ENCODE results near the gene SIK1. TPM values are rescaled to one million over a fixed set of nuclear protein-coding genes. Genes with fewer than 3 reads are reported as not detected.
"Not testable (repeated sequence)": the region's sequence is repeated elsewhere in the genome, so short reads cannot be mapped to it uniquely, and the experiment has no call there.

SIK1 gene
- total RNA-seq, 1 donor from 2014 or later: 0.47 TPM

DNA sequence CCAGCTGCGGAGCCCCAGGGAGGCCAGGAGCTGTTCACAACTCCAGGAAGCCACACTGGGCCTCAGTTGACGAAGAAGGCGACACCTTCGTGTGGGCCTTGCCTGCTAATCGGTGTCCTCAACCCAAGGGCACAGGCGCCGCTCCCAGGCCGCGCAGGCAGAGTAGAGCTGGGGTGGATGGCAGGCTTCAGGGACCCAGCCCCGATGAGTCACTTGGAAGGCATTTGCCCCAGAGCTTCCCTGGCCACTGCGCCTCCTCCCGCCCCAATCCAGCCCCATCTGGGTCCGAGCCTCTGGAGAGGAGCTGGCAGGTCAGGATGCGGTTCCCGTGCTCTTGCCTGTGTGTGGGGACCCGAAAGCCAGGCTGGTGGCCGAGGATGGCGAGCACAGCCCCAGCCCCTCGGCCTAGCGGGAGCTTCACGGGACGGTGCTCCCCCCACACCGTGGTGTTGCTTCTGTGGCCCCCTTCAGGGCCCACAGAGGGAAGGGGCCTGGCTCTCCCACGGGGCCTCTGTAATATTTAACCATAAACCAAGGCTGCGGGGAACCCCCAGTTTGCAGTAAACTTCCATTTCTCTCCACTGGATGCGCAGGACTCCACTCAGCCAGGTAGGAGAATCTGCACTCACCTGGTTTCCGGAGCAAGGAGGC lies 30.0 kb downstream of the SIK1 start:
- DNase-seq: not testable (repeated sequence)

DNA sequence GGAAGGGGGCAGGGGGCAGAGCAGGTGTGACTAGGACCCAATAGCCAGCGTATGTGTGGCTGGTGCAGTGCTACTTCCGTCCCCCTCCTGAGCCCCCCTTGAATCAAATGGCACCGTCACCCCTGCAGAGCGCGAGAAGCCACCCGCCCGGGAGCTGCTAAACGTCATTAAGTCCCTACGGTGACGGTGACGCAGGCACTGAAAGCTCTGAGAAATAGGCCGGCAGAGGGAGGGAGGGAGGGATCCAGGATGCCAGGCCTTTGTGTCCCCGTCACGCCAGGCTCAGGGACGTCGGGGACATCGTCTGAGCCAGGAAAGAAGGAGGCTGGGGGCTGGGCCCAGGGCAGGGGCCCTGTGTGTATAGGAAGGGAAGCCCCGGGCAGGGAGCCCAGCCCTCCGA lies 43.6 kb downstream of the SIK1 start:
- DNase-seq: not testable (repeated sequence)

DNA sequence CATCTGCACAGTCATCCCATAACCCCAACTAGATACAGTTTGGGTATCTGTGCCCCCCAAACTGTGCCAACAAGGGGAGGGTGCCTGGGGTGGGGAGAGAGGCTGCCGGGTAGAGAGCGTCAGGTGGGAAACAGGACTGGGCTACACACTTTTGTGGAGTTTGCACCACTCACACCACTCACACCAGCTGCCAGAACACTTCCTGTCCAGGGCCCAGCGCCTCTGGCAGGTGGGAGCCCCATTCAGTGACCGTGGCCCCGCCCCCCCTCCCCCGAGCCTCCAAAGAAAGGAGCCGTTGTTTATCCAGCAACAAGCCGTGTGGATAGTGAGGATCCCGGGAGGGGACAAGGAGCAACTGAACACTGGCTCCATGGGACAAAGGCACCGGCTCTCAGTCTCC lies 44.0 kb downstream of the SIK1 start:
- DNase-seq: not testable (repeated sequence)

DNA sequence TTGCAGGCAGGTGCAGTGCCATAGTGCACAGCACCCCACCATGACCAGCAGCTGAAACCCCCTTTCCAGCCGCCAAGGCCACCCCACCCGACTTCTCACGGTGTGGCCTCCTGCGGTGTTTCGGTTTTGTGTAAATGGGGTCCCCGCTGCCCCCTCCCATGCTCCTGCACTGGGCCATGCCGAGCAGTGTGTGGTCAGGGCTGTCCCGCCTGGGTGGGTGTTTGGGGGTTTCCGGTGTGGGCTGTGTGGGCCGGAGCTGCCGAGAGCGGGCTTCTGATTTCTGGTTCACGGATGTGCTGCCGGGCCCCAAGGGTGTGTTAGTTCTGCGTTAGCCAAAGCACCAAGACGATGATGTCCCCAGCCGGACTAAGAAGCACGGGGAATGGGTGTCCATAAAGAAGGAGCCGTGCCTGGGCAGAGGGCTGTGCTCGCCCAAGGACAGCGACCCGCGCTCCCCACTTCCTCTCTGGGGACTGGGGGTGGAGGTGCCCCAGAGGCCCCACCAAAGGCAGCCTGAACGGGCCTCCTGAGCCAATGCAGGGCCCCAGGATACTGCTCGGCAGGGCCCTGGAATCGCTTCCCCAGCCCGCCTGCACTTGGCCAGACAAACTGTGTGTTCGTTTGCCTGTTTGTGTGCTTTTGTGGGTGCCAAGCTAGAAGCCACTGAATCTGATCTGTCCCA lies 45.9 kb downstream of the SIK1 start:
- DNase-seq: not testable (repeated sequence)

DNA sequence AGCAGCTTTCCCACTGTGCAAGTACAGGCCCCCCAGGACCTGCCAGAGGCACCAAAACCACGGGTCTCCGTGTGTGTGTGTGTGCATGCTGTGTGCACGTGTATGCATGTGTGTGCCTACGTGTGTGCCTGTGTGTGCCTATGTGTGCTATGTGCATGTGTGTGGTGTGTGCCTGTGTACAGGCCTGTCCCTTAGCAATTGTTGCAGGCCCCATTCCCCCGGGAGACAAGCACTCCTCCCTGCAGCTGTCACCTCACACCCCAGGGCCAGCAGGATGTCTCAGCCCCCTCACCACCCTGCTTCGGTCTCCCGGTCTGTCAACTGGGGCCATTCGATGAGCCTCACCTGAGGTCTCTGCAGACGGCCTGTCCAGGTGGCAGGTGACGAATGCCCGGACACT lies 46.6 kb downstream of the SIK1 start:
- not testable (repeated sequence) for DNase-seq

DNA sequence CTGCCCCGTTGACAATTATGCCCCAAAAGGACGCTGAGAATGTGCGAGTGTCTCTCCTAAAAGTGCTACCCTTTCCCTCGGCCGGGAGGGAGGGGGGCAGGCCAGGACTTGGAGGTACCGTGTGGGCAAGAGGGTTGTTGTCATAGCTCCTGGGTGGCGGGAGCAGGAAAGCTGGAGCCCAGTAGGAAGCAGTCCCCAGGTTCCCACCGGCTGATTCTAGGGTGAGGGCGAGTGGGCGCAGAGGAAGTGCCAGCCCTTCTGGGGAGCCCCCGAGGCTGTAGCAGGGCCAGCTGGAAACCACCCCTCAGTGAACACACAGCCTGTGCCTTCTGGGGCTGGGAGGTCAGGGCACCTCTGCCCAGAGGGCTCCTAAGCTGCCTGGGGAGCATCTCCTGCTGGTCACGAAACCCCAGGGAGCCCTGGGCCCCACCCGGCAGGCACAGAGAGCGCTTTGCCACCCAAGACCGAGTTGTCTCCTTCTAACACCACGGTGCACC lies 47.3 kb downstream of the SIK1 start:
- DNase-seq: not testable (repeated sequence)

DNA sequence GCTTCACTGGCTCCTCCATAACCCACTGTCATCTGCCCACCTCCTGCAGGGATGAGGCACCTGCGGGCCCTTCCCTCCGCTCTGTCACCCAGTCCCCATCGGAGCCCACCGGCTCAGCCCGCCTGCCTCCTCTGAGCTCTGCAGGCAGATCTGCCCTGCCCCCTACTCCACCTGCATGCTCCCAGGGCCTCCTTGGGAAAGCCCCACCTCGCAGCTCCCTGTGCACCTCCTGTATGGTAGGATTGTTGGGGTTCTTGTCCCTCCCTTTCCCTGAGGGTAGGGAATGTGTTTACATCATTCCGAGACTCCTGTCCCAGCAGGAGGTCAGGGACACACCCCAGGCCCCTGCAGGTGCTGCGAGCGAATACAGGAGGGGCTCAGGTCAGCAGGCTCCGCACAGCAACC lies 50.5 kb downstream of the SIK1 start:
- no peak for DNase-seq

DNA sequence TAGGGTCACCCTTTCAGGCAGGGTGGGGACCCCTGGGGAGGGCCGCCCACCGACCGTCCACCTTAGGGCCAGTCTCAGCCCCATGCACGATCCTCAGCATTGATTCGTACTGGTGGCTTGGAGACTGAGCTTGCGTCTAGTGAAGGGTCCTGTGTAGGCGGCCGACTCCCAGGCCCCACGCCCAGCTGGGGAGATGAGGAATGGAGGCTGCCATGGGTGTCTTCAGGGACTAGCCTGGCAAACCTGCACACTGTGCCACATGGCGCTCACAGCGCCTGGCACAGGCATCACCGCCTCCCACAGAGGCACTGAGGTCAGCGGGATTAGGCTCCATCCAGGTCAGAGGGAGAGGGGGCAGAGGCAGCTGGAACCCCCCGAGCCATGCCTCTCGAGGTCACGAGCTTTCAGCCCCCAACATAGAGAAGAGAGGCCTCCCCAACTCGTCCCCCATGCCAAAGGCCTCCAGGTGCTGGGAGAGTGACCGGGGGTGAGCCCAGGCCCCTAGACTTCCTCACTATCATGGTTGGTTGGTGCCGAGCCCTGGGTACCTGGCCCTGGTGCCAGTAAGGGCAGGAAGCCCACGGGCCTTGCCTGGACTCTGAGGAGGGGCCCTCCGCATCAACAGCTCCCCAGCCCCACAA lies 51.0 kb downstream of the SIK1 start:
- no peak for DNase-seq

DNA sequence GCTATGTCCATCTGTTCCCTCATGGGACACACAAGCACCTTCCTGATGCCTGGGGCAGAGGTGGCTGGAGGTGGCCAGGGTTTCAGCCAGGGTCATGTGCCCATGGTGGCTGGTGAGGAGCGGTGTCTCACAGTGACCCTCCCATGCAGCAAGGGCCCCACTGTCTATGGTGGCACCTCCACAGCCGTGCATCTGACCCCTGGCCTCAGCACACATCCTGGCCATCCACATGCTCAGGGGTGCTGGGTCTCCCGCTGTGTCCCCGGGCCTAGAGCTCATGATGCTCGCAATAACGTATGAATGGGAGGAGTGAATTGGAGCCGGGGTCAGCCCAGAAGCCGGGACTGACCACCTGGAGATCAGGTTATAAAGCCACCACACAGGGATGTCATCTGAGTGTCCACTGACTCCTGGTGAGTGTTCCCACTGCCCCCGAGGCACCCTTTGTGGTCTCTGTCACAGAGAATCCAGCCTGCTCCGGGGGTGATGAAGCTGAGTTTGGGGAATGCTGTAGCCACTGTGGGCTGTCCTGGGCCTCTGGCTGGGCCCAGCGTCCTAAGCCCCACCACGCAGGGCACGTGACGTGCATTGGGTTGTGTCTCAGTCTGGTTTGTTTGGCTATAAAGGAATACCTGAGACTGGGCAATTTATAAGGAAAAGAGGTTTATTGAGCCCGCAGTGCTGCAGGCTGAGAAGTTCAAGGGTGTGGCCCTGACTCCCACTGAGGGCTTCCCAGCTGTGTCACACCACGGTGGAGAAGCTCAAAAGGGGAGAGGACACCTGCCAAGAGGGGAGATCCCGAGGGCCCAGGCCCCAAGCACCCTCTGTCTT lies 51.7 kb downstream of the SIK1 start:
- no peak for DNase-seq

DNA sequence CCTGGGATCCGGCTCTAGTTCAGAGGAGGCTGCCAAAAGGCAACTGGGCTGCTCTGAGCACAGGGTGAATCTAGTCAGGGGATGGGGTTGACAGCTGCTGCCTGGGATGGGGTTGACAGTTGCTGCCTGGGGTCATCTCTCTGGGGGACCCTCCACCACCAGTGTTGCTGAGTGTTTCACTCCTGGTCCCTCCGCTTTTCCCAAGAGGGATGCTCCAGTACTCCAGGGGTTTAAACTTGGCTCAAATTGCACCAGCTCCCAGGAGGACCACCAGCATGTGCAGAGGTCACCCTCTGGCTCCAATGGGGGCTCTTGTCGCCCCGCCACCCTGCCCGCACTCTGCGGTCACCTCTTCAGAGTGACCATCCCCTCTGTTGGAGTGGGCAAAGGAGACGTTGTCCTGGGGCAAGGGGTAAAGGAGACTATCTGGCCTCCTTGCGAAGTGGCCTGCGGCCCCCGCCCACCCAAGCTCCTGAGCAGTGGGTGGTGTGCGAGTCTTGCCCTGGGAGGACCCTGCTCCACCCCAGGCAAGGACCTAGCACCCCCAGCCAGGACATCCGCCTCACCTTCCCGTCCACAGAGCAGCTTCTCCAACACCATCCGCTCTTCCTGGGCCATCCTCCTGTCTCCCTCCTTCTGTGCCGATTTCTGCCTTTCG lies 52.6 kb downstream of the SIK1 start:
- DNase-seq: no peak

DNA sequence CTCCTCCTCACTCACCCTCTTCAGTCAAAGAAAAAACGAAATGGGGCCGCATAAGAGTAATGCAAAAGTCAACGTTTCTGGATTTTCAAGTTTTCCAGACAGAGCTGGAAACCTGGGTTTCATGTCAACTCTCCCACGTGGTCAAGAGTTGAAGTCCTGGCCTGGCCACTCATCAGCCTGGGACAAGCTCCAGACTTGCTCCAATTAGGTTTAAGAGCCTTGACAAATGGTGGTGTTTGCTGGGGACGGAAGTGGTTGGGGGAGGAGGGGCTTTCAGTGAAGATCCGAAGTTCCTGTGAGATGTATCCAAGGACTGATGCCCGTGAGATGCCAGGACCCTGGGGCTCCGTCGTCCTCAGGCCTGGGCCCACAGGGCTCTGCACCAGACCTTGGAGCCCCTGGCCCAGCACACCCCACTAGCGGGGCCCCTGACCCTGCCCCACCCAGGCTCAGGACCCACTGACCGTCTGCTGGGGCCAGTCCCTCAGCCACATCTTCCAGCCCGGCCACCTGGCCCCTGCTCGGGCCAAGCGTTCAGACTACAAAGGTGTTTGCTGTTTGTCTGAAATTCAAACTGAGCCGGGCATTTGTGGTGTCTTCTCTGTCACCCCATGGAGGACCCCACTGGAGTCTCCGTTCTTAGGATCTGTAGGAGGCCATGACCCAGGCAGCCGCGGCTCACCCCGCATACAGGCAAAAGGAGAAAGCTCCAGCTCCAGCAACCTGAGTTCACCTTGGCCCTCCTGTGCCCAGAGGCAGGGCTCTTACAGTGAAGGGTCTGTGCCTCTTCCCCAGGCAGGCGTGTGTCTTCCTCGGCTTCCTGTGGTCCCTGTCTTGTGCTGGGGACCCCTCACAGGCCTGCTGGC lies 53.3 kb downstream of the SIK1 start:
- DNase-seq: no peak

DNA sequence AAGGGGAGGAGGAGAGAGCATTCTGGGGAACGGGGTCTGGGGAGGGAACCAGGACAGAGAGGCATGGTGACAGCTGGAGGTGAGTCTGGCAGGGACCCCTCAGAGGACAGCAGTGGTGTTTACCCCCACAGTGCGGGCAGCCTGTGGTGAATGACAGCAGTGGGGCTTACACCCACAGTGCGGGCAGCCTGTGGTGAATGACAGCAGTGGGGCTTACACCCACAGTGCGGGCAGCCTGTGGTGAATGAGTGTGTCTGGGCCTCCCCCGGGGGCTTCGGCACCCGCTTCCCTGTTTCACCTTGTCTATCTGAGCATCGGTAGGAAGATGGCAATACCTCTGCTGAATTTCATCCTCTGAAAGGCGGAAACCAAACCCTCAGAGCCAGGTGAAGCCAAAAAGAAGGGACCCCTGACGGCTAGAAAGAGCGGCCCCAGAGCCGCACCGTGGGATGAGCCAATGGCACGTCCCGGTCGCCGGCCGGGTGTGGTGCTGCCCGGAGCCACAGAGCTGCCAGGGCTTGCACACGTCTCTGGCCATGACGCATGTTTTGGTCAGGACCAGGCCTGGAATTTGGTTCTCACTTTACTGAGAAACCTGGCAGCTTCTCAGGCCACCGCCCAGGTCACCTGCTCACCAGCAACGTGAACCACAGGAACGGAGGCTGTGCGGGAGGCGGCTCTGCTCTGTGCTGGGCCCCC lies 54.1 kb downstream of the SIK1 start:
- no peak for DNase-seq

DNA sequence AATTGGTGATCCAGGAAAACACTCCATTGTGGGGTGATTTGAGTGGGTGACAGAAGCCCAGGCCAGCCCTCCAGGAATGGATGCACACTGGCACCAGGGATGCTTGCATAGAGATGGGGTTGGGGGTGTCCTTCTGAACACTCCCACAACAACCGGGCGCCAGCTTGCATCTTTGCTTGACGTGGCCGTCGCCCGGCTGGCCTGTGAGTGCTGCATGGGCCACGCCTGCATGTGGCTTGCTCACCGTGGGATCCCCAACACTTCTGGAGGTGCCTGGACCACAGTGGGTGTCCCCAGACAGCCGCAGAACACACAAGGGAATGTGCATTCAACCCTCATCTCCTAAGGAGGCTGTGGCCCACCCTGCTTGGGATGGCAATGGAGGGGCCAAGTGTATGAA lies 55.1 kb downstream of the SIK1 start:
- no peak for DNase-seq

DNA sequence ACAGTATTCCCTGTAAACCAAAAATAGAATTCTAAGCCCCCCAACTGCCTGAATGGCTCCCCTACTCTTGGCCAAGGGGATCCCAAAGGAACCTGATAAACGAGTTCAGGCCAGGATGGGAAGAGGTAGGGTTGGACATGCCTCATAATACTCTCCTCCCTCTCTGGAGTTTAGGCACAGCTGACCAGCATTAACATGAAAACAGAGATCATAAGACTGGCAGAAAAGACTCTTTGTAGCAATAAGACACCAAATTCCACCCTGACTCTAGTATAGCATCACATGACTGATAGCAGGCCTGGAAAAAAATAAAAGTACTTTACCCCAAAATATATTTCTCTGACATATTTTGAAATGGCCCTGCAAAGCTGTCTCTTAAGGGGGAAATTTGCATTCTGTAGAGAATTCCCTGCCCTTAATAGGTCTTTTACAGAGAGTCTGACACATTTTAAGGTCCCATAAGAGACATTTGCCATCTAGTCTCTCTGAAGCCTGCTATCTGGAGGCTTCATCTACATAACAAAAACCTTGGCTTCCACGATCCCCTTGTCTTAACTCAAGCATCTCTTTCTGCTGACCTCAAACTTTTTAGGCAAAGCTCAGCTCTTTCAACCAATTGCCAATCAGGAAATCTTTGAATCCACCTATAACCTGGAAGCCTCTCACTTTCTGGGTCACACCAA lies 55.9 kb downstream of the SIK1 start:
- DNase-seq: no peak

DNA sequence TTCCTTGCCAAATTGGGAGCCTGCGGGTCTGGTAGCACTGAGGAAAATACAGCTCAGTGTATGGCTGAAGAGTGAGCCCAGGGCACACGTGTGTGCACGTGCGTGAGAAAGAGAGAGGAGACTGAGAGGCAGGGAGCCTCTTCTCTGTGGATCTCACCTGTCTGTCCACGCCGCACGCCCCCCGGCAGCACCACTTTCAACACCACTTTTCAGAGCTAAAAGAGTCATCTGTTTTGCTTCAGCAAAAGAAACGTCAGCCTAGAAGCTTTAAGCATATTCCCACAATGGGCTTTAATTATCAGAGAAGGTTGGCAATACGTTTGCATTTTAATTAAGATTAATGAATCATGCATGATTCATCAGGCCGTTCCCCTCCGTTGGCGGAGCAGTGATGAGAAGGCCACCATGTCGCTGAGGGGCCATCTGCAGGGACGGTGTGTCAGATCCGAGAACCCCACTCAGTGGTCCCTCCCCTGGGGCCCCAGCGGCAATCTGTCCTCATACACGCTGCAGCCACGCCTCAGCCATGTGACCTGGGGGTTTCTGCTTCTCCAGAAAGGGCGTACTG lies 56.8 kb downstream of the SIK1 start:
- DNase-seq: peak; percentile 33

DNA sequence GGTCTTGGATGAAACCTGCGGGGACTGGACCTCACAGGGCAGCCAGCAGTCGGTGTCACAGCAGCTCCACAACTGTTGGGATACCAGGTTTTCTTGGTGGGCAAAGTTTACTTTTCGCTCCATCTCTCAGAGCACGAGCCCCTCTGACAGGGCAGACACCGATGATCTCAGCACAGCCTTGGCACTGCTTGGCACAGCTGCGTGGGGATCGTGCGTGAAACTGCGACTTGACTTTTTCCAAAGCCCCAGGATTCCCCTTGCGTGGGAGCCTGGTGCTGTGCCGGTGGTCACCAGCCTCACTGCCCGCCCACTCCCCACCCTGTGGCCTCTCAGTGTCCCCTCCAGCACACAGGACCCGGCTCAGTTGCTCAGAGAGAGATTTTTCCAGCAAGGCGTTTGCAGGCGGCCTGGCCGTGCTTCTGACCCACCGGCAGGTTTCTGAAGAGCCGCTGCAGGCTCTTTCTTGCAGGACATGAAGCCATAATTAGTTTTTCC lies 57.3 kb downstream of the SIK1 start:
- no peak for DNase-seq

DNA sequence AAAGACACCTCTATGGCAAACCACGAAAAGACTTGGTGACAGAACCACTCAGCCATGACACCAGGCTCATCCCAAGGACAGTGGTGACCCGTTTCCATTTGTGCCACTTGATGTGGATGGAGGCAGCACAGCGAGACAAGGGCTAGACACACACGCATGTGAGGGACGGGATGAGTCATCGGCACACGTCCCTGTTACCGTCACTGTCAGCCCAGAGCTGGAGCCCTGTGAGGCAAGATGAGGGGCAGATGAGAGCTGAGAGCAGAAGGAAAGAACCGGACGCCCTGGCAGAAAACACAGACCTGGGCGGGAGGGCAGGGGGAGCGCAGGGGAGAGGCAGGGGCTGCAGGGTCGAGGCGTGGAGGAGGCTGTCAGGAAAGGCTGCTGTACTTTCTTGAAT lies 57.8 kb downstream of the SIK1 start:
- peak; percentile 74 for DNase-seq

DNA sequence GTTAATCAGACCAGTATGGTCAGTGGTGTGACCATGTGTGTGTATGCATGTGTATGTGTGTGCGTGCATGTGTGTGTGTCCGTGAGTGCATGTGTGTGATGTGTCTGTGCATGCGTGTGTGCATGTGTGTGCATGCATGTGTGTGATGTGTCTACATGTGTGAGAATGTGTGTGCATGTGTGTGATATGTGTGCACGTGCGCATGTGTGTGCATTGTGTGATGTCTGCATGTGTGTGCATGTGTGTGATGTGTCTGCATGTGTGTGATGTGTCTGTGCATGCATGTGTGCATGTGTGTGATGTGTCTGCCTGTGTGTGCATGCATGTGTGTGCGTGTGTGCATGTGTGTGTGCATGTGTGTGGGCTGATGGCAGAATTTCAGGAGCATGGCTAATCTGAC lies 58.2 kb downstream of the SIK1 start:
- DNase-seq: no peak

DNA sequence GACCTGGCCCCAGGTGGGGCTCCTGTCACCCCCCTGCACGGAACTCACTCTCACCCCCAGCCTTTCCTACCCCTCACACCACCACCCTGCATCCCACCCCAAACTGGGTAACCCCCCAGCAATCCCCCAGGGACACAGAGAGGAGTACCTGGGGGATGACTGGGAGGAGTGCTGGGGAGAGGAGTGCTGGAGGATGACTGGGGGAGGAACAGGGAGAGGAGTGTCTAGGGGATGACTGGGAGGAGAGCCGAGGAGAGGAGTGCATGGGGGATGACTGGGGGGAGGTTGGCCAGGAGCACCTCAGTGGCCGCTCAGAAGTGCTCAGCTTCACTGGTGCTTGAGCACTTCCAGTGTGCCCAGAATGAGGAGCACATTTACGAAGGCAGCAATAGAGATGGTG lies 59.1 kb downstream of the SIK1 start:
- no peak for DNase-seq
